Activated B cell treated with CpG ODN at 0.5 μM for 24 hours (primary cell): ENCODE data around the gene IQCF2. TPM values are rescaled to one million over a fixed set of nuclear protein-coding genes. Genes with fewer than 3 reads are reported as not detected.
"Not testable (repeated sequence)": the region's sequence is repeated elsewhere in the genome, so short reads cannot be mapped to it uniquely, and the experiment has no call there.

Experiments
- ATAC-seq: fragments of 200-7000 bp; cut with Tn5 transposase; one replicate; pipeline ENCODE4 v1.10.0; 2021; ENCODE audit warnings: low read depth, mild to moderate bottlenecking, moderate library complexity
- CTCF ChIA-PET: fragments of 350-600 bp; sonication (Branson Sonifier 250); formaldehyde crosslinking; loops from one replicate; lab custom pipeline; 2021; ENCODE audit warnings: antibody characterized with exemption; lab: Charles Lee
- POLR2A ChIA-PET: fragments of 350-600 bp; sonication (Branson Sonifier 250); formaldehyde crosslinking; loops from one replicate; lab custom pipeline; 2021; ENCODE audit warnings: antibody characterized with exemption; lab: Charles Lee
- DNase-seq: peaks from one replicate; pipeline ENCODE4 v3.0.0; 2022
- H3K27ac Mint-ChIP-seq: one replicate; pipeline ENCODE4 v1.8.0; 2020; ENCODE audit warnings: mixed read lengths
- H3K27me3 Mint-ChIP-seq: one replicate; pipeline ENCODE4 v1.8.0; 2021; ENCODE audit warnings: mixed read lengths
- H3K36me3 Mint-ChIP-seq: one replicate; pipeline ENCODE4 v1.8.0; 2021; ENCODE audit warnings: low read depth, mixed read lengths
- H3K4me1 Mint-ChIP-seq: one replicate; pipeline ENCODE4 v1.8.0; 2021; ENCODE audit warnings: mixed read lengths
- H3K4me3 Mint-ChIP-seq: one replicate; pipeline ENCODE4 v1.8.0; 2020; ENCODE audit warnings: mild to moderate bottlenecking, mixed read lengths
- H3K9me3 Mint-ChIP-seq: one replicate; pipeline ENCODE4 v1.8.0; 2020; ENCODE audit warnings: mixed read lengths
- CTCF ChIP-seq: fragments of 200-600 bp; IDR thresholded peaks from one replicate; pipeline ENCODE4 v1.8.0; 2022; ENCODE audit warnings: antibody characterized with exemption, mild to moderate bottlenecking
- intact Hi-C: fragments of 100-400 bp; cut with micrococcal nuclease; formaldehyde crosslinking; loops from one replicate; pipeline ENCODE4 v1.15.1; 2024
- total RNA-seq: library from RNA; stranded (reverse); gene quantifications from 2 replicates; pipeline ENCODE4 v1.2.3, GENCODE V29; 2022

IQCF2 gene
- total RNA-seq, 1 donor from 2014 or later: not detected

GRCh38 chr3:51830836-51831385 is 30.5 kb upstream of the IQCF2 start:
- ATAC-seq (no peak), DNase-seq (no peak)
- ChIA-PET POLR2A (no interaction called here), CTCF (no interaction called here)
- Mint-ChIP-seq H3K4me3 (no peak overlapping the region), H3K27ac (no peak overlapping the region), H3K27me3 (peaks cover 16% of the 10 kb centered on the region), H3K4me1 (no peaks in the 10 kb centered on the region), H3K9me3 (peaks cover 10% of the 10 kb centered on the region), H3K36me3 (no peaks in the 10 kb centered on the region)
- no peak for TF ChIP-seq CTCF
- intact Hi-C loops: no loop called here

- POLR2A ChIA-PET: no interaction called here
- Mint-ChIP-seq H3K36me3 (no peaks in the 10 kb centered on the region), H3K4me1 (no peaks in the 10 kb centered on the region), H3K27ac (no peak overlapping the region), H3K27me3 (peaks cover 18% of the 10 kb centered on the region), H3K4me3 (no peak overlapping the region), H3K9me3 (no peaks in the 10 kb centered on the region)
- ATAC-seq (no peak), DNase-seq (no peak)
- intact Hi-C loops: no loop called here
- TF ChIP-seq CTCF: no peak
- CTCF ChIA-PET: no interaction called here
Measured at GRCh38 chr3:51836606-51837005, 24.8 kb upstream of the IQCF2 start.

DNA sequence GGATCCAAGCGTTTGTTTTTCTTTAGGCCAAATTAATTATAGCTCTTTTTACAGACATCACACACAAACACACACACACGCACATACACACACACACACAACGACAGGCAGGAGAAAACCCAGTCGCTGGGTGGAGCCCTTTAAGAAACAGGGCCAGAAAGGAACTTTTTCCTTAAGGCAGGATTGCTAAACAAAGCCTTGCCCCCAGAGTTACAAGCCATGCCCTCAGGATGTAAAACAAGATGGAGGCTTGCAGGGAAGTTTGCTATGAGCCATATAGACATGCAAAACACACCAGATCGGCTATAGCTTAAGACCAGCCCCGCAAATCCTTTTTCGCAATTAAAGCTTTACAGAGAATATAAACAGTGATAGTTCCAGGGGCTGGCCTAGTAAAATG is 16.3 kb upstream of the IQCF2 start:
- ATAC-seq: no peak
- POLR2A ChIA-PET: no interaction called here
- Mint-ChIP-seq H3K27ac (no peak overlapping the region), H3K4me3 (no peak overlapping the region), H3K9me3 (peaks cover 10% of the 10 kb centered on the region), H3K4me1 (no peaks in the 10 kb centered on the region), H3K27me3 (peaks cover 40% of the 10 kb centered on the region), H3K36me3 (no peaks in the 10 kb centered on the region)
- TF ChIP-seq CTCF: no peak
- intact Hi-C loops: no loop called here
- no peak for DNase-seq
- CTCF ChIA-PET: no interaction called here

- POLR2A ChIA-PET, DNase-seq, intact Hi-C loops: not testable (repeated sequence)
Measured at GRCh38 chr3:51855411-51855810, 6.0 kb upstream of the IQCF2 start.

DNA sequence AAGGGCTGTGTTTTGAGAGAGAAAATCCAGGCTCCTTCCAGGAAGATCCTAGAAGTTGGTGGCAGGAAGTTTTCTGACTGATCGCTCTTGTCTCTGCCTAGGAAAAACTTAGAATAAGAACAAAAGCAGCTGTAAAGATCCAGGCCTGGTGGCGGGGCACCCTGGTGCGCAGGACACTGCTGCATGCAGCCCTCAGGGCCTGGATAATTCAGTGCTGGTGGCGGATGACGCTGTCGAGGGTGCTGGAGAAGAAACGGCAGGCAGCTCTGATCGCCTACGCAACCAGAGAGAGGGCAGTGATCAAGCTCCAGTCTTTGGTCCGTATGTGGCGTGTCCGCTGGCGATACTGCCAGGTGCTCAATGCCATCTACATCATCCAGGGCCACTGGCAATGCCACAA is 1.5 kb downstream of the IQCF2 start:
- no peak for TF ChIP-seq CTCF
- no peak overlapping the region for H3K27ac Mint-ChIP-seq
- intact Hi-C loops: no loop called here
- peaks cover 11% of the 10 kb centered on the region for H3K27me3 Mint-ChIP-seq
- DNase-seq (no peak), ATAC-seq (no peak)
- H3K4me1 Mint-ChIP-seq: peaks cover 6% of the 10 kb centered on the region
- H3K9me3 Mint-ChIP-seq: no peaks in the 10 kb centered on the region
- POLR2A ChIA-PET: no interaction called here
- CTCF ChIA-PET: no interaction called here
- H3K4me3 Mint-ChIP-seq: no peak overlapping the region
- no peaks in the 10 kb centered on the region for H3K36me3 Mint-ChIP-seq

More at GRCh38 chr3:51855411-51855810, 6.0 kb upstream of the IQCF2 start:
- H3K4me3 Mint-ChIP-seq, H3K4me1 Mint-ChIP-seq, H3K36me3 Mint-ChIP-seq, CTCF ChIA-PET, ATAC-seq, H3K27ac Mint-ChIP-seq, H3K9me3 Mint-ChIP-seq: not testable (repeated sequence)
- H3K27me3 Mint-ChIP-seq: peaks cover 12% of the 10 kb centered on the region

DNA sequence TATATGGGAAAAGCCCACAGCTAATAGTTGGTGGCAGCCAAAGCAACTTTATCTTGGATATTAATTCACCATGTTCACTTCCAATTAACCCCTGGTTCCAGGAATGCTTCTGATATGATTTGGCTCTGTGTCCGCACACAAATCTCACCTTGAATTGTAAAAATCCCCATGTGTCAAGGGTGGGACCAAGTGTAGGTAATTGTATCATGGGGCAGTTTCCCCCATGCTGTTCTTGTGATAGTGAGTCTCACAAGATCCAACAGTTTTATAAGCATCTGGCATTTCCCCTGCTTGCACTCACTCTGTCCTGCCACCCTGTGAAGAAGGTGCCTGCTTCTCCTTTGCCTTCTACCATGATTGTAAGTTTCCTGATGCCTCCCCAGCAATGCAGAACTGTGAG is 7.5 kb downstream of the IQCF2 start:
- H3K36me3 Mint-ChIP-seq, POLR2A ChIA-PET, H3K9me3 Mint-ChIP-seq, H3K4me3 Mint-ChIP-seq, H3K27ac Mint-ChIP-seq, H3K4me1 Mint-ChIP-seq, CTCF ChIA-PET, intact Hi-C loops, ATAC-seq, DNase-seq: not testable (repeated sequence)
- peaks cover 29% of the 10 kb centered on the region for H3K27me3 Mint-ChIP-seq
